Measurements from ENCODE around the gene HLF. TPM values are rescaled to one million over a fixed set of nuclear protein-coding genes. Genes with fewer than 3 reads are reported as not detected.

HLF gene
- total and polyA plus RNA-seq, 4 donors: 8.0 to 59.3 (median 24.6) TPM

GRCh38 chr17:55346658-55347057, 81.9 kb downstream of the HLF start (continued):
- TF ChIP-seq REST (IDR thresholded peaks at IDR 0.05) (no peak), TAF1 (conservative IDR thresholded peaks at IDR 0.05) (no peak), SP1 (IDR thresholded peaks at IDR 0.05) (no peak), FOXA2 (IDR thresholded peaks at IDR 0.05) (no peak), HNF4G (IDR thresholded peaks at IDR 0.05) (no peak), NR2F2 (IDR thresholded peaks at IDR 0.05) (no peak), JUND (IDR thresholded peaks at IDR 0.05) (no peak), CTCF (IDR thresholded peaks at IDR 0.05; ENCODE audit: low read depth, low read length, missing input control) (no peak)

GRCh38 chr17:55347341-55347740, 82.6 kb downstream of the HLF start:
- H3K4me1 ChIP-seq (ENCODE audit: control insufficient read depth in 4 of 4, insufficient read depth in 4 of 4, low read length in 3 of 4): peaks cover 0 to 7% (median 2%) of the 10 kb centered on the region in 4 donors
- H3K27me3 ChIP-seq (ENCODE audit: control insufficient read depth in 4 of 4, insufficient read depth in 4 of 4, low read length in 3 of 4): no peaks in the 10 kb centered on the region
- H3K9me3 ChIP-seq (ENCODE audit: control insufficient read depth in 4 of 4, low read length in 3 of 4): no peaks in the 10 kb centered on the region
- no peak overlapping the region for H3K4me3 ChIP-seq (ENCODE audit: low read depth in 1 of 3, low read length in 3 of 3)
- TF ChIP-seq GABPA (IDR thresholded peaks at IDR 0.05 in 1 of 2, conservative IDR thresholded peaks at IDR 0.05 in 1 of 2) (no peak), ZBTB33 (IDR thresholded peaks at IDR 0.05) (no peak), YY1 (IDR thresholded peaks at IDR 0.05) (no peak), NR2F2 (IDR thresholded peaks at IDR 0.05) (no peak), EGR1 (IDR thresholded peaks at IDR 0.05; ENCODE audit: low read depth in 2 of 2) (no peak), HNF4A (conservative IDR thresholded peaks at IDR 0.05) (no peak), ATF3 (IDR thresholded peaks at IDR 0.05) (no peak), JUND (IDR thresholded peaks at IDR 0.05) (no peak), SP1 (IDR thresholded peaks at IDR 0.05) (no peak), HNF4G (IDR thresholded peaks at IDR 0.05) (no peak), MAX (IDR thresholded peaks at IDR 0.05) (no peak), FOXA2 (IDR thresholded peaks at IDR 0.05) (no peak)
- DNase-seq (ENCODE audit: low spot score): no peak
- WGBS: 93% methylated on average over 2 of the region's 2 CpGs
- no peak overlapping the region for H3K9ac ChIP-seq (ENCODE audit: low read depth in 1 of 2, low read length in 2 of 2)
- no peaks in the 10 kb centered on the region for H3K36me3 ChIP-seq (ENCODE audit: control insufficient read depth in 4 of 4, insufficient read depth in 3 of 4, low read depth in 1 of 4, low read length in 3 of 4)
- H3K27ac ChIP-seq (ENCODE audit: low read depth in 1 of 2, low read length in 2 of 2): no peak overlapping the region

All from liver (tissue), 9 donors.